GM18505 (cell line): Measurements from ENCODE around the gene HRC.

Experiments
- ATAC-seq: cut with Tn5 transposase; IDR thresholded peaks from one replicate; pipeline ENCODE4 v1.9.1; 2021; ENCODE audit not compliant: unreplicated experiment
- POLR2A ChIP-seq: IDR thresholded peaks from 4 replicates; pipeline ENCODE4 v1.6.1; 2011; ENCODE audit warnings: borderline replicate concordance; ENCODE audit not compliant: insufficient read depth, insufficient read length; ENCODE audit errors: extremely low read depth

HRC gene

GRCh38 chr19:49109051-49109450, 46.1 kb downstream of the HRC start:
- ATAC-seq, result no peak

GRCh38 chr19:49107625-49108459, 47.4 kb downstream of the HRC start:
- no peak for TF ChIP-seq POLR2A
- ATAC-seq, result no peak

More at GRCh38 chr19:49109051-49109450, 46.1 kb downstream of the HRC start:
- no peak for TF ChIP-seq POLR2A

- no peak for ATAC-seq
- TF ChIP-seq POLR2A, result no peak
Observed at GRCh38 chr19:49106648-49107135, 48.5 kb downstream of the HRC start.

DNA sequence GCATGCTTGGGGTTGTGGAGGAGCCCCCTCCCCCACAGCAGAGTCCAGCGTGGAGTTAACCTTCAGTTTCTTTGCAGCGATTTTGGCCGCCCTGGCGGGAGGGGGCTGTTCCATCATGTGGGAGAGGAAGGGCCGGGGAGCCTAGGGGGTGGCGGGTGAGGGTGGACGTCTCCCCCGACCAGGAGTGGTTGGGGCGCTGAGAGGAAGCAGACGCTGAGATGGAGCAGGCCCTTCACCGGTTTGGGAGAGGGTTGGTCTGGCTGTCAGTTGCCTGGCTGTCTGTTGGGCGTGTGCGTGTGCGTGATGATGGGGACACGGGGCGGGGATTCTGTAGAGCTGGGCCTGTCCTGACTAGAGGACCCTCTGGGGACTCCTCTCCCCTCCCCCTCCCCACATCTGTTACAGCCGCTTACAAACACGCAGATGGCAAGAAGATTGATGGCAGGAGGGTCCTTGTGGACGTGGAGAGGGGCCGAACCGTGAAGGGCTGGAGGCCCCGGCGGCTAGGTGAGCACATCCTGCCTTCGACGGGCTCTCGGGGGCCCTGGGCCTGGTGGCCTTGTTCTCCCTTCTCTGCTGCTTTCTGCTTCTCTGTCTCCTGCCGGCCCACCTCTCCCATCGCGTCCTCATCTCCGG, 50.8 kb downstream of the HRC start:
- no peak for ATAC-seq
- TF ChIP-seq POLR2A, result no peak

DNA sequence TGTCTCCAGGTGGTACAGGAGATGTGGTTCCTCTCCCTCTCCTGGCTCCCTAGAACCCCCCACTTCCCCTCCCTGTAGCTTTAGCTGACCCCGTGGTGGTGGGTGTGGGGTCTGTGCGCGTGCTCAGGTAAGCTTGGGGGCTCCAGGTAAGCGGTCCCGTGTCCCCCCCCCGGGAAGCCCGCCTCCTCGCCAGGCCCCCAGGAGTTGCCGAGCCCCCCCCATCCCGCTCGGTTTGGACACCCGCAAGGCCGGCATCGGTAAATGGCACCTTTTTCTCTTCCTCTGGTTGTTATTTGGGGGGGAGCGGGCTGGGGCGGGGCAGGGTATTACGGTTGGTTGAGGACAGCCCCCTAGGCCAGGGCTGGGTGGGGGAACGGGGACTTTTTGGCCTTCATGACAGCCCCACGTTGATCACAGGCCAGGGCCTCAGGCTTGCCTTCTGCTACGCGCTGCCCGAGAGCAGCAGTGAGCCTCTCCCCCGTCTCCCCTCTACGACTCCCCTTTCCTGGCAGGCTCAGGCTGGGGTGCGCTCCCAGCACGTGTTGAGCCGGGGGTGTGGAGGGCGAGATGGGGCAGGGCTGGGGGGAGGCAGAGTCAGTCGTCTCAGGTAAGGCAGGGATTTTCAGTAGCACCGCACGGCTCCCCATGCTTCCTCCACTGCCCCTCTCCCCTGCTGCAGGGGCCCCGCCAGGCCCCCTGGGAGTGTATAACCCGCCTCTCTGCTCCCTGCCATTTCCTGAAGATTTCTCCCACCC, 51.7 kb downstream of the HRC start:
- ATAC-seq, result no peak
- no peak for TF ChIP-seq POLR2A

GRCh38 chr19:49102303-49102702, 52.9 kb downstream of the HRC start:
- TF ChIP-seq POLR2A, result no peak
- no peak for ATAC-seq
